CD8-positive, alpha-beta memory T cell (primary cell): ENCODE data around the gene RBCK1. TPM values are rescaled to one million over a fixed set of nuclear protein-coding genes. Genes with fewer than 3 reads are reported as not detected.

Experiments
- CTCF ChIA-PET: fragments of 350-600 bp; sonication (Branson Sonifier 250); formaldehyde crosslinking; loops from one replicate; lab custom pipeline; 2021; ENCODE audit warnings: antibody characterized with exemption; lab: Charles Lee
- POLR2A ChIA-PET: fragments of 350-600 bp; sonication (Branson Sonifier 250); formaldehyde crosslinking; loops from one replicate; lab custom pipeline; 2021; ENCODE audit warnings: antibody characterized with exemption; lab: Charles Lee
- DNase-seq, 5 donors: peaks; one replicate each; pipeline versions ENCODE4 v3.0.0 to v3.0.0-alpha.2; 2020 to 2022; ENCODE audit warnings: mixed read lengths in 1 of 5
- H3K27ac ChIP-seq: one replicate; pipeline ENCODE4 v1.7.0; 2013; ENCODE audit warnings: low read depth, mild to moderate bottlenecking, low read length, moderate library complexity
- H3K27me3 ChIP-seq: 2 replicates; pipeline ENCODE4 v1.7.0; 2013; ENCODE audit warnings: low read length, mild to moderate bottlenecking; ENCODE audit not compliant: insufficient read depth, poor library complexity, severe bottlenecking
- H3K36me3 ChIP-seq: 2 replicates; pipeline ENCODE4 v1.7.0; 2013; ENCODE audit warnings: mild to moderate bottlenecking, low read length, moderate library complexity; ENCODE audit not compliant: insufficient read depth
- H3K4me1 ChIP-seq: 2 replicates; pipeline ENCODE4 v1.7.0; 2013; ENCODE audit warnings: mild to moderate bottlenecking, low read length, moderate library complexity; ENCODE audit not compliant: insufficient read depth
- H3K4me3 ChIP-seq: 2 replicates; pipeline ENCODE4 v1.7.0; 2013; ENCODE audit warnings: mild to moderate bottlenecking, low read length
- H3K9me3 ChIP-seq: 2 replicates; pipeline ENCODE4 v1.7.0; 2013; ENCODE audit warnings: mild to moderate bottlenecking, low read length
- H3K27ac Mint-ChIP-seq, 8 donors: one replicate each; pipeline ENCODE4 v1.8.0; 2020 to 2021; ENCODE audit warnings: mixed read lengths in 8 of 8, mild to moderate bottlenecking in 6 of 8, inconsistent platforms in 3 of 8, moderate library complexity in 3 of 8
- H3K27me3 Mint-ChIP-seq, 2 donors: one replicate each; pipeline ENCODE4 v1.8.0; 2020 to 2021; ENCODE audit warnings: mixed read lengths in 2 of 2, mild to moderate bottlenecking in 1 of 2, moderate library complexity in 1 of 2
- H3K36me3 Mint-ChIP-seq, 3 donors: one replicate each; pipeline ENCODE4 v1.8.0; 2020 to 2021; ENCODE audit warnings: mixed read lengths in 3 of 3, inconsistent platforms in 1 of 3, mild to moderate bottlenecking in 1 of 3
- H3K4me1 Mint-ChIP-seq, 3 donors: one replicate each; pipeline ENCODE4 v1.8.0; 2020 to 2021; ENCODE audit warnings: mixed read lengths in 3 of 3, inconsistent platforms in 1 of 3, mild to moderate bottlenecking in 1 of 3
- H3K4me3 Mint-ChIP-seq, 7 donors: one replicate each; pipeline ENCODE4 v1.8.0; 2020 to 2021; ENCODE audit warnings: mixed read lengths in 7 of 7, mild to moderate bottlenecking in 6 of 7, moderate library complexity in 4 of 7, inconsistent platforms in 2 of 7
- H3K9me3 Mint-ChIP-seq, 5 donors: one replicate each; pipeline ENCODE4 v1.8.0; 2020 to 2022; ENCODE audit warnings: mixed read lengths in 5 of 5, mild to moderate bottlenecking in 3 of 5, moderate library complexity in 2 of 5, inconsistent platforms in 1 of 5
- polyA plus RNA-seq: library from polyadenylated mRNA; unstranded; fragments of 300-500 nt; fragmentation: Illumina TruSeq; gene quantifications from one replicate; pipeline ENCODE4 v1.2.3, GENCODE V29; 2021
- total RNA-seq, 2 experiments: library from RNA; stranded (reverse); gene quantifications; one replicate each; pipeline ENCODE4 v1.2.3, GENCODE V29; 2021

RBCK1 gene
- total and polyA plus RNA-seq, 3 experiments from 2014 or later: 83.7 to 95.7 (median 90.5) TPM

GRCh38 chr20:460180-460579 lies 52.1 kb downstream of the RBCK1 start:
- no peak overlapping the region for H3K4me3 ChIP-seq
- H3K9me3 Mint-ChIP-seq: no peaks in the 10 kb centered on the region
- CTCF ChIA-PET: no interaction called here
- H3K27ac Mint-ChIP-seq: peak overlapping the region in 5 of 8 donors; percentile 6 to 97 (median 46)
- no peaks in the 10 kb centered on the region for H3K36me3 ChIP-seq
- DNase-seq: no peak
- H3K36me3 Mint-ChIP-seq: peaks cover 0 to 12% (median 2%) of the 10 kb centered on the region in 3 donors
- H3K4me3 Mint-ChIP-seq: peak overlapping the region; percentile 74 to 99 (median 94)
- POLR2A ChIA-PET: interaction anchor here (1.0 kb wide), 1 partner anchor 80 kb away, joined by 3 read pairs; the partner anchor contains the start of gene TRIB3
- H3K27me3 Mint-ChIP-seq: no peaks in the 10 kb centered on the region
- H3K9me3 ChIP-seq: no peaks in the 10 kb centered on the region
- no peaks in the 10 kb centered on the region for H3K27me3 ChIP-seq
- peaks cover 42 to 59% (median 57%) of the 10 kb centered on the region in 3 donors for H3K4me1 Mint-ChIP-seq
- H3K27ac ChIP-seq: peak overlapping the region; percentile 3
- H3K4me1 ChIP-seq: peaks cover 37% of the 10 kb centered on the region

- H3K27ac Mint-ChIP-seq: peak overlapping the region in 7 of 8 donors; percentile 43 to 97 (median 57)
- H3K36me3 ChIP-seq: no peaks in the 10 kb centered on the region
- H3K4me3 ChIP-seq: no peak overlapping the region
- POLR2A ChIA-PET: interaction anchor here (1.0 kb wide), 1 partner anchor 80 kb away, joined by 3 read pairs; the partner anchor contains the start of gene TRIB3
- no peaks in the 10 kb centered on the region for H3K27me3 ChIP-seq
- CTCF ChIA-PET: no interaction called here
- H3K4me1 ChIP-seq: peaks cover 37% of the 10 kb centered on the region
- peaks cover 42 to 59% (median 56%) of the 10 kb centered on the region in 3 donors for H3K4me1 Mint-ChIP-seq
- DNase-seq: no peak
- no peaks in the 10 kb centered on the region for H3K27me3 Mint-ChIP-seq
- peaks cover 0 to 12% (median 2%) of the 10 kb centered on the region in 3 donors for H3K36me3 Mint-ChIP-seq
- peak overlapping the region; percentile 3 for H3K27ac ChIP-seq
- peak overlapping the region; percentile 74 to 99 (median 94) for H3K4me3 Mint-ChIP-seq
- no peaks in the 10 kb centered on the region for H3K9me3 ChIP-seq
- H3K9me3 Mint-ChIP-seq: no peaks in the 10 kb centered on the region
Measured at GRCh38 chr20:460707-461106, 52.6 kb downstream of the RBCK1 start.

- ChIA-PET CTCF (interaction anchor here (1.0 to 1.4 kb wide), 3 partner anchors 23 to 191 kb away, joined by 3 to 5 read pairs (median 4); no protein-coding TSS in a partner anchor), POLR2A (interaction anchor here (1.0 kb wide), 1 partner anchor 81 kb away, joined by 3 read pairs; the partner anchor contains the start of gene TRIB3)
- H3K36me3 ChIP-seq: no peaks in the 10 kb centered on the region
- H3K27ac ChIP-seq: peak overlapping the region; percentile 72
- H3K36me3 Mint-ChIP-seq: peaks cover 0 to 9% (median 2%) of the 10 kb centered on the region in 3 donors
- H3K4me1 Mint-ChIP-seq: peaks cover 39 to 53% (median 51%) of the 10 kb centered on the region in 3 donors
- peak overlapping the region; percentile 93 to 99 (median 94) for H3K4me3 Mint-ChIP-seq
- H3K9me3 Mint-ChIP-seq: no peaks in the 10 kb centered on the region
- H3K9me3 ChIP-seq: no peaks in the 10 kb centered on the region
- DNase-seq: peak in 4 of 5 donors; percentile 38 to 66 (median 56)
- H3K4me3 ChIP-seq: peak overlapping the region; percentile 74
- peaks cover 37% of the 10 kb centered on the region for H3K4me1 ChIP-seq
- H3K27ac Mint-ChIP-seq: peak overlapping the region; percentile 88 to 99 (median 97)
- no peaks in the 10 kb centered on the region for H3K27me3 ChIP-seq
- no peaks in the 10 kb centered on the region for H3K27me3 Mint-ChIP-seq
Measured at GRCh38 chr20:461254-462198, 53.4 kb downstream of the RBCK1 start.

- Mint-ChIP-seq H3K36me3 (peaks cover 0 to 9% (median 2%) of the 10 kb centered on the region in 3 donors), H3K27ac (peak within 1 kb of the TSS; percentile 88 to 99 (median 97)), H3K4me3 (peak within 1 kb of the TSS; percentile 93 to 99 (median 94)), H3K27me3 (no peaks in the 10 kb centered on the region), H3K4me1 (peaks cover 37 to 50% (median 49%) of the 10 kb centered on the region in 3 donors), H3K9me3 (no peaks in the 10 kb centered on the region)
- H3K36me3 ChIP-seq: no peaks in the 10 kb centered on the region
- ChIA-PET POLR2A (interaction anchor here (0.5 to 1.0 kb wide), 2 partner anchors 24 to 73 kb away, joined by 3 to 4 read pairs; no protein-coding TSS in a partner anchor), CTCF (interaction anchor here (1.0 to 1.8 kb wide), 6 partner anchors 14 to 190 kb away, joined by 3 to 5 read pairs (median 4); no protein-coding TSS in a partner anchor)
- H3K27ac ChIP-seq: peak within 1 kb of the TSS; percentile 72
- no peaks in the 10 kb centered on the region for H3K9me3 ChIP-seq
- DNase-seq: peak; percentile 79 to 90 (median 86)
- peaks cover 37% of the 10 kb centered on the region for H3K4me1 ChIP-seq
- peak within 1 kb of the TSS; percentile 74 for H3K4me3 ChIP-seq
- H3K27me3 ChIP-seq: no peaks in the 10 kb centered on the region
Measured at GRCh38 chr20:462199-462991, 54.3 kb downstream of the RBCK1 start, which contains the start of gene TBC1D20. Gene TBC1D20, minus strand, starts transcription at chr20:462533. Its CDS starts 128 bp downstream, at chr20:462405.

GRCh38 chr20:467755-468154 lies 59.7 kb downstream of the RBCK1 start:
- Mint-ChIP-seq H3K27me3 (peaks cover 6 to 20% of the 10 kb centered on the region in 2 donors), H3K4me1 (peaks cover 5 to 6% (median 6%) of the 10 kb centered on the region in 3 donors), H3K9me3 (peaks cover 0 to 11% (median 5%) of the 10 kb centered on the region in 5 donors), H3K4me3 (no peak overlapping the region), H3K27ac (no peak overlapping the region), H3K36me3 (no peaks in the 10 kb centered on the region)
- ChIA-PET POLR2A (no interaction called here), CTCF (interaction anchor here (1.7 kb wide), 1 partner anchor 61 kb away, joined by 4 read pairs; no protein-coding TSS in a partner anchor)
- Histone ChIP-seq H3K27me3 (no peaks in the 10 kb centered on the region), H3K4me3 (no peak overlapping the region), H3K4me1 (peaks cover 6% of the 10 kb centered on the region), H3K9me3 (peaks cover 4% of the 10 kb centered on the region), H3K36me3 (no peaks in the 10 kb centered on the region), H3K27ac (no peak overlapping the region)
- no peak for DNase-seq

- peaks cover 0 to 11% (median 5%) of the 10 kb centered on the region in 5 donors for H3K9me3 Mint-ChIP-seq
- Histone ChIP-seq H3K4me3 (no peak overlapping the region), H3K27ac (no peak overlapping the region), H3K4me1 (no peaks in the 10 kb centered on the region), H3K27me3 (no peaks in the 10 kb centered on the region), H3K36me3 (no peaks in the 10 kb centered on the region), H3K9me3 (peaks cover 4% of the 10 kb centered on the region)
- H3K4me1 Mint-ChIP-seq: peaks cover 0 to 4% (median 3%) of the 10 kb centered on the region in 3 donors
- peaks cover 0 to 5% (median 2%) of the 10 kb centered on the region in 3 donors for H3K36me3 Mint-ChIP-seq
- POLR2A ChIA-PET: no interaction called here
- peaks cover 6 to 20% of the 10 kb centered on the region in 2 donors for H3K27me3 Mint-ChIP-seq
- no peak overlapping the region for H3K4me3 Mint-ChIP-seq
- CTCF ChIA-PET: interaction anchor here (1.2 kb wide), 1 partner anchor 115 kb away, joined by 4 read pairs; no protein-coding TSS in a partner anchor
- no peak overlapping the region for H3K27ac Mint-ChIP-seq
- DNase-seq: no peak
Measured at GRCh38 chr20:469746-470490, 61.8 kb downstream of the RBCK1 start.
